Thyroid gland (tissue), 4 donors: ENCODE data around the gene SMARCC1. TPM values are rescaled to one million over a fixed set of nuclear protein-coding genes. Genes with fewer than 3 reads are reported as not detected.
"Not testable (repeated sequence)": the region's sequence is repeated elsewhere in the genome, so short reads cannot be mapped to it uniquely, and the experiment has no call there.

Experiments
- DNase-seq, 2 donors: peaks; one replicate each; pipeline ENCODE4 v3.0.0-alpha.2; 2019
- H3K27ac ChIP-seq, 3 donors: fragments of 200-600 bp; sonication (generic); 1 replicate in 2 of 3; 2 replicates in 1 of 3; pipeline ENCODE4 v1.5.1; 2016 to 2019; ENCODE audit warnings: mild to moderate bottlenecking in 1 of 3, moderate library complexity in 1 of 3
- H3K27me3 ChIP-seq: fragments of 200-600 bp; sonication (generic); one replicate; pipeline ENCODE4 v1.5.1; 2019
- H3K36me3 ChIP-seq, 2 donors: fragments of 200-600 bp; sonication (generic); one replicate each; pipeline ENCODE4 v1.5.1; 2016 to 2019
- H3K4me1 ChIP-seq, 2 donors: fragments of 200-600 bp; sonication (generic); one replicate each; pipeline ENCODE4 v1.5.1; 2017 to 2019
- H3K4me3 ChIP-seq, 3 donors: fragments of 200-600 bp; sonication (generic); replicated peaks in 1 of 3; 1 replicate in 2 of 3; 2 replicates in 1 of 3; pipeline ENCODE4 v1.5.1; 2016; ENCODE audit warnings: mild to moderate bottlenecking in 1 of 3
- H3K9me3 ChIP-seq: fragments of 200-600 bp; sonication (generic); one replicate; pipeline ENCODE4 v1.5.1; 2017
- POLR2A ChIP-seq, 2 donors: fragments of 450-650 bp; IDR thresholded peaks; one replicate each; pipeline ENCODE4 v1.6.1; 2017; ENCODE audit warnings: antibody characterized with exemption in 2 of 2, mild to moderate bottlenecking in 2 of 2, moderate library complexity in 1 of 2
- WGBS, 2 donors: methylation state at CpG; one replicate each; pipeline ENCODE4 v1.1.5; 2017; 5-methylcytosine and 5-hydroxymethylcytosine counted together
- intact Hi-C: fragments of 100-400 bp; cut with DNase I; formaldehyde crosslinking; loops from one replicate; pipeline ENCODE4 v1.15.1; 2023
- total RNA-seq, 4 donors: library from RNA; depleted of rRNA; stranded (reverse); fragments of >200 nt; gene quantifications; one replicate each; pipeline ENCODE4 v1.2.3, GENCODE V29; 2016
- TF ChIP-seq, protein P1 (sequence below), 6 experiments: fragments of 200-600 bp in 3 of 6; fragments of 450-650 bp in 3 of 6; sonication (generic) in 3 of 6; IDR thresholded peaks; one replicate each; pipeline ENCODE4 v1.5.1; 2016 to 2019; ENCODE audit warnings: antibody characterized with exemption in 6 of 6, mild to moderate bottlenecking in 2 of 6, inconsistent platforms in 1 of 6, moderate library complexity in 1 of 6

Gene SMARCC1
- total RNA-seq, 4 donors from 2014 or later = 38.0 to 49.2 (median 45.4) TPM

DNA sequence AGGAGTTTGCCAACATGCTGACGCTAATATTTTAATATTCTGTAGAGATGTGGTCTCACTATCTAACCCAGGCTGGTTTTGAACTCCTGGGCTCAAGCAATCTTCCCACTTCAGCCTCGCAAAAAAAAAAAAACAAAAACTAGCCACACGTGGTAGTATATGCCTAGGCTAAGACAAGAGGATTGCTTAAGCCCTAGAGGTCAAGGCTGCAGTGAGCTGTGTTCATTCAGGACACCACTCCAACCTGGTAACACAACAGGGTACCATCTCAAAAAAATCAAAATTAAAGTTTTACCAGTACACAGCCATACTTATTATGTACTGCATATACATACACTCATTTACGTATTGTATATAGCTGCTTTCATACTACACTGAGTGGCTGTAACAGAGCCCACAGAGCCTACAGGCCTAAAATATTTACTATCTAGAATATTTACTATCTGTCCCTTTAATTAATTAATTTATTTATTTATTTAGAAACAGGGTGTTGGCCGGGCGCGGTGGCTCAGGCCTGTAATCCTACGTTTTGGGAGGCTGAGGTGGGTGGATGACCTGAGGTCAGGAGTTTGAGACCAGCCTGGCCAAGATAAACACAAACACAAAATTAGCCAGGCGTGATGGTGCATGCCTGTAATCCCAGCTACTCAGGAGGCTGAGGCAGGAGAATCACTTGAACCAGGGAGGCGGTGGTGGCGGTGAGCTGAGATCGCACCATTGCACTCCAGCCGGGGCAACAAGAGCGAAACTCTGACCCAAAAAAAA, 23.2 kb downstream of the SMARCC1 start:
- no peak overlapping the region for H3K4me3 ChIP-seq
- intact Hi-C loops = no loop called here
- no peak for TF ChIP-seq POLR2A (IDR thresholded peaks at IDR 0.05)
- TF ChIP-seq, protein P1, sequence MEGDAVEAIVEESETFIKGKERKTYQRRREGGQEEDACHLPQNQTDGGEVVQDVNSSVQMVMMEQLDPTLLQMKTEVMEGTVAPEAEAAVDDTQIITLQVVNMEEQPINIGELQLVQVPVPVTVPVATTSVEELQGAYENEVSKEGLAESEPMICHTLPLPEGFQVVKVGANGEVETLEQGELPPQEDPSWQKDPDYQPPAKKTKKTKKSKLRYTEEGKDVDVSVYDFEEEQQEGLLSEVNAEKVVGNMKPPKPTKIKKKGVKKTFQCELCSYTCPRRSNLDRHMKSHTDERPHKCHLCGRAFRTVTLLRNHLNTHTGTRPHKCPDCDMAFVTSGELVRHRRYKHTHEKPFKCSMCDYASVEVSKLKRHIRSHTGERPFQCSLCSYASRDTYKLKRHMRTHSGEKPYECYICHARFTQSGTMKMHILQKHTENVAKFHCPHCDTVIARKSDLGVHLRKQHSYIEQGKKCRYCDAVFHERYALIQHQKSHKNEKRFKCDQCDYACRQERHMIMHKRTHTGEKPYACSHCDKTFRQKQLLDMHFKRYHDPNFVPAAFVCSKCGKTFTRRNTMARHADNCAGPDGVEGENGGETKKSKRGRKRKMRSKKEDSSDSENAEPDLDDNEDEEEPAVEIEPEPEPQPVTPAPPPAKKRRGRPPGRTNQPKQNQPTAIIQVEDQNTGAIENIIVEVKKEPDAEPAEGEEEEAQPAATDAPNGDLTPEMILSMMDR (IDR thresholded peaks at IDR 0.05) = no peak
- peak overlapping the region; percentile 3 to 54 (median 21) for H3K27ac ChIP-seq
- no peaks in the 10 kb centered on the region for H3K36me3 ChIP-seq
- no peaks in the 10 kb centered on the region for H3K27me3 ChIP-seq
- H3K4me1 ChIP-seq = peaks cover 0 to 24% of the 10 kb centered on the region in 2 donors
- DNase-seq = no peak
- WGBS, 2 donors = 88 to 91% methylated on average over 14 of the region's 14 CpGs
- no peaks in the 10 kb centered on the region for H3K9me3 ChIP-seq

DNA sequence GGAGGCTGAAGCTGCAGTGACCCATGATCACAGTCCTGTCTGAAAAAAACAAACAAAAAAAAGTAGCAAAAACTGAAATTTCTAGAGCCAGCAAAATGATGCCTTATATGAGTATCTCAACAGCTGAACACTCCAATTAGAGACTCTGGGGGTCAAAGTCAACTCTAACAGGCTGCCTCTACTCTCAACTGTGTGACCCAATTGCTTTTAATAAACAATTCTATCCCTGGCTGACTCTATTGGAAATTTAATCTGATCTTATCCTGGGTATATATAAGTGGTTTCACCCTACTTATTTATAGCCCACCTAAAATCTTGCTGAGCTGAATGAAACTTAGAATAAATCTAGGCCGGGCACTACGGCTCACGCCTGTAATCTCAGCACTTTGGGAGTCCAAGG, 29.0 kb downstream of the SMARCC1 start:
- Histone ChIP-seq H3K4me1 (peaks cover 0 to 9% of the 10 kb centered on the region in 2 donors), H3K9me3 (no peaks in the 10 kb centered on the region), H3K36me3 (no peaks in the 10 kb centered on the region), H3K27ac (no peak overlapping the region), H3K27me3 (no peaks in the 10 kb centered on the region), H3K4me3 (no peak overlapping the region)
- 97 to 98% methylated on average over 3 of the region's 3 CpGs for WGBS, 2 donors
- no peak for TF ChIP-seq POLR2A (IDR thresholded peaks at IDR 0.05)
- TF ChIP-seq, protein P1 (IDR thresholded peaks at IDR 0.05) = no peak
- DNase-seq = no peak
- intact Hi-C loops = no loop called here

DNA sequence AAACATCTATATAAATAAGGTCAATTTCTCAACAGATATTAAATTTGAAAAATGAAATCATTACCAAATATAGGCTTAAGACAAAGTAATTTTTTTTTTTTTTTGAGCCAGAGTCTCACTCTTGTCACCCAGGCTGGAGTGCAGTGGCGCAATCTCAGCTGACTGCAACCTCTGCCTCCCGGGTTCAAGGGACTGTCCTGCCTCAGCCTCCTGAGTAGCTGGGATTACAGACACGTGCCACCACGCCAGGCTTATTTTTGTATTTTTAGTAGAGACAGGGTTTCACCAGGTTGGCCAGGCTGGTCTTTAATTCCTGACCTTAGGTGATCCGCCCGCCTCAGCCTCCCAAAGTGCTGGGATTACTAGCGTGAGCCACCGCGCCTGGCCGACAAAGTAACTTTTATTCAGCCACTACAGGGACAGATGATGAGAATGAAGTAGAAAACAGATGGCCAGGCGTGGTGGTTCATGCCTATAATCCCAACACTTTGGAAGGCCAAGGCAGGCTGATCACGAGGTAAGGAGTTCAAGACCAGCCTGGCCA, 30.8 kb downstream of the SMARCC1 start:
- H3K36me3 ChIP-seq, DNase-seq, H3K27me3 ChIP-seq, intact Hi-C loops, H3K27ac ChIP-seq, H3K4me3 ChIP-seq, H3K4me1 ChIP-seq, H3K9me3 ChIP-seq: not testable (repeated sequence)
- 97% methylated on average over 12 of the region's 12 CpGs for WGBS, 2 donors

DNA sequence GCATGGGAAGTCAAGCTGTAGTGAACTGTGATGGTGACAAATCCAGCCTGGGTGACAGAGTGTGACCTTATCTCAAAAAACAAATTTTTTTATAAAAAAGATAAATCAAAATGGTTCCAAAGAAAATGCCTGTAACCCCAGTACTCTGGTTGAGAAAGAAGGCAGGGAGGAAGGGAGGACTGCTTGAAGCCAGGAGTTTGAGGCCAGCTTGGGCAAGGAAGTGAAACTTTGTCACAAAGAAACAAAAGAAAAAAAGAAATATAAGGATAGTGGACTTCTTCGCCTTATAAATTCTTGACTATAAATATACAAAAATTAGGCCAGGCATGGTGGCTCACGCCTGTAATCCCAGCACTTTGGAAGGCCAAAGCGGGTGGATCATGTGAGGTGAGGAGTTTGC, 34.1 kb downstream of the SMARCC1 start:
- no peak overlapping the region for H3K4me3 ChIP-seq
- no peak for TF ChIP-seq POLR2A (IDR thresholded peaks at IDR 0.05)
- TF ChIP-seq, protein P1 (IDR thresholded peaks at IDR 0.05) = no peak
- no peak for DNase-seq
- intact Hi-C loops = no loop called here
- peaks cover 3 to 10% of the 10 kb centered on the region in 2 donors for H3K36me3 ChIP-seq
- no peaks in the 10 kb centered on the region for H3K27me3 ChIP-seq
- no peaks in the 10 kb centered on the region for H3K4me1 ChIP-seq
- H3K27ac ChIP-seq = no peak overlapping the region
- H3K9me3 ChIP-seq = no peaks in the 10 kb centered on the region
- WGBS, 2 donors = 95 to 96% methylated on average over 3 of the region's 3 CpGs

DNA sequence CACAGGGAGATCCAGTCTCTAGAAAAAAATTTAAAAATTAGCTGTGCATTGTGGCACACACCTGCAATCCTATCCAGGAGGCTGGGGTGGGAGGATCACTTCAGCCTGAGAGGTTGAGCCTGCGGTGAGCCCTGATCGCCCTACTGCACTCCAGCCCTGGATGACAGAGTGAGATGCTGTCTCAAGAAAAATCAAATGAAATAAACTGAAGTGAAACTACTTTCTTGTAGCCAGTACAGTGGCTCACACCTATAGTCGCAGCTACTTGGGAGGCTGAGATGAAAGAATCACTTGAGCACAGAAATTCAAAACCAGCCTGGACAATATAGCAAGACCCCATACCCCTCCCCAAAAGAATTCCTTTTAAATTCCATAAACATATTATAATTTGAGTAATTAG, 35.4 kb downstream of the SMARCC1 start:
- Histone ChIP-seq H3K36me3 (peaks cover 3 to 10% of the 10 kb centered on the region in 2 donors), H3K4me3 (no peak overlapping the region), H3K27ac (no peak overlapping the region), H3K27me3 (no peaks in the 10 kb centered on the region), H3K9me3 (no peaks in the 10 kb centered on the region), H3K4me1 (no peaks in the 10 kb centered on the region)
- TF ChIP-seq, protein P1 (IDR thresholded peaks at IDR 0.05) = no peak
- no peak for TF ChIP-seq POLR2A (IDR thresholded peaks at IDR 0.05)
- intact Hi-C loops = no loop called here
- no peak for DNase-seq
- WGBS, 2 donors = 96 to 97% methylated on average over 3 of the region's 3 CpGs
